Measurements from ENCODE around the gene DIP2C.

Gene DIP2C

DNA sequence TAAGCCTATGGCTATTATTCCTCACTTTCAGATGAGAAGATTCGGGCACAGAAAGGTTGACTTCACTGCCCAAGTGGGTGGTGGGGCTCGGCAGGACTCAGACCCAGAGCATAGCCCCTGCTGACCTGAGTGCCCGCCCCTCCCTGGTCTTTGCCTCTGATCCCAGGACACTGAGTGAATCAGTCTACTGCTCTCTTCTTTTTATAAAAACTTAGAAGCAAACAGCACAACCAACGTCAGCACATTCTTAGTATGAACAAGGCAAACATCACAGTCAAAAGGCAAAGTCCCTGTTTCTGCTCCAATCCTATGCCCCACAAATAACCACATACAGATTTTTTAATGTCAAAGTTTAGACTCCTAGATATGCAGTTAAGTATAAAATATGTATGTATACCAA, 316.5 kb downstream of the DIP2C start:
- H3K9me2 ChIP-seq (replicated peaks; ENCODE audit: low read depth, low read length) = no peaks in the 10 kb centered on the region
- no peaks in the 10 kb centered on the region for H3K9me3 ChIP-seq (ENCODE audit: insufficient read depth, low read depth, low read length)
- no peaks in the 10 kb centered on the region for H3K36me3 ChIP-seq (ENCODE audit: insufficient read depth, low read length)
- no peak overlapping the region for H3K4me2 ChIP-seq (ENCODE audit: low read depth, low read length, poor library complexity, severe bottlenecking)
- TF ChIP-seq EZH2phosphoT487 (IDR thresholded peaks at IDR 0.05; ENCODE audit: borderline replicate concordance) = no peak
- TF ChIP-seq, protein P1, sequence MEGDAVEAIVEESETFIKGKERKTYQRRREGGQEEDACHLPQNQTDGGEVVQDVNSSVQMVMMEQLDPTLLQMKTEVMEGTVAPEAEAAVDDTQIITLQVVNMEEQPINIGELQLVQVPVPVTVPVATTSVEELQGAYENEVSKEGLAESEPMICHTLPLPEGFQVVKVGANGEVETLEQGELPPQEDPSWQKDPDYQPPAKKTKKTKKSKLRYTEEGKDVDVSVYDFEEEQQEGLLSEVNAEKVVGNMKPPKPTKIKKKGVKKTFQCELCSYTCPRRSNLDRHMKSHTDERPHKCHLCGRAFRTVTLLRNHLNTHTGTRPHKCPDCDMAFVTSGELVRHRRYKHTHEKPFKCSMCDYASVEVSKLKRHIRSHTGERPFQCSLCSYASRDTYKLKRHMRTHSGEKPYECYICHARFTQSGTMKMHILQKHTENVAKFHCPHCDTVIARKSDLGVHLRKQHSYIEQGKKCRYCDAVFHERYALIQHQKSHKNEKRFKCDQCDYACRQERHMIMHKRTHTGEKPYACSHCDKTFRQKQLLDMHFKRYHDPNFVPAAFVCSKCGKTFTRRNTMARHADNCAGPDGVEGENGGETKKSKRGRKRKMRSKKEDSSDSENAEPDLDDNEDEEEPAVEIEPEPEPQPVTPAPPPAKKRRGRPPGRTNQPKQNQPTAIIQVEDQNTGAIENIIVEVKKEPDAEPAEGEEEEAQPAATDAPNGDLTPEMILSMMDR (conservative IDR thresholded peaks at IDR 0.05; ENCODE audit: low read length) = no peak
- no peaks in the 10 kb centered on the region for H4K20me1 ChIP-seq (ENCODE audit: insufficient read depth, low read length, poor library complexity, severe bottlenecking)
- H2AFZ ChIP-seq (ENCODE audit: low read length) = no peak overlapping the region
- no peak overlapping the region for H3K4me3 ChIP-seq (ENCODE audit: low read length, poor library complexity, severe bottlenecking)
- no peaks in the 10 kb centered on the region for H3F3A ChIP-seq (ENCODE audit: low read depth)
- no peaks in the 10 kb centered on the region for H3K79me2 ChIP-seq (ENCODE audit: insufficient read depth, low read length)
- no peaks in the 10 kb centered on the region for H3K27me3 ChIP-seq (ENCODE audit: insufficient read depth, low read length, poor library complexity, severe bottlenecking)
- peaks cover 14% of the 10 kb centered on the region for H3K4me1 ChIP-seq (ENCODE audit: insufficient read depth, low read length, poor library complexity, severe bottlenecking)
- no peak overlapping the region for H3K9ac ChIP-seq (ENCODE audit: low read depth, low read length, poor library complexity, severe bottlenecking)

DNA sequence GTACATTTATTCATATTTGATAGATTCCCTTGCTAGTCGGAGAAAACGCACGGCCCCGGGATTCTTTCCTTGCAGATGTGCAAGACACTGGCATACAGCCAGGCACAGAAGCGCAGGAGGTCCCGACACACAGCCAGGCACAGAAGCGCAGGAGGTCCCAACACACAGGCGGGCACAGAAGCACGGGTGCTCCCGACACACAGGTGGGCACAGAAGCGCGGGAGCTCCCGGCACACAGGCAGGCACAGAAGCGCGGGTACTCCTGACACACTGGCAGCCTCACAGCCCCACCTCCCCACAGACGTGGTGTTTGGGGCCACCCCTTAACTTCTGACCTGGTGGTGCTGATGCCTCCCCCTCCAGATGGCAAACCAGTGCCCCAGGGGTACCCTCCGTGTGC, 316.9 kb downstream of the DIP2C start:
- Histone ChIP-seq H3K4me2 (ENCODE audit: low read depth, low read length, poor library complexity, severe bottlenecking) (no peak overlapping the region), H3K9me2 (replicated peaks; ENCODE audit: low read depth, low read length) (no peaks in the 10 kb centered on the region), H3K9me3 (ENCODE audit: insufficient read depth, low read depth, low read length) (no peaks in the 10 kb centered on the region), H3K4me3 (ENCODE audit: low read length, poor library complexity, severe bottlenecking) (no peak overlapping the region), H3K36me3 (ENCODE audit: insufficient read depth, low read length) (no peaks in the 10 kb centered on the region), H3F3A (ENCODE audit: low read depth) (no peaks in the 10 kb centered on the region), H3K79me2 (ENCODE audit: insufficient read depth, low read length) (no peaks in the 10 kb centered on the region), H2AFZ (ENCODE audit: low read length) (no peak overlapping the region), H4K20me1 (ENCODE audit: insufficient read depth, low read length, poor library complexity, severe bottlenecking) (no peaks in the 10 kb centered on the region), H3K4me1 (ENCODE audit: insufficient read depth, low read length, poor library complexity, severe bottlenecking) (peaks cover 12% of the 10 kb centered on the region), H3K9ac (ENCODE audit: low read depth, low read length, poor library complexity, severe bottlenecking) (no peak overlapping the region), H3K27me3 (ENCODE audit: insufficient read depth, low read length, poor library complexity, severe bottlenecking) (no peaks in the 10 kb centered on the region)
- TF ChIP-seq, protein P1 (conservative IDR thresholded peaks at IDR 0.05; ENCODE audit: low read length) = no peak

DNA sequence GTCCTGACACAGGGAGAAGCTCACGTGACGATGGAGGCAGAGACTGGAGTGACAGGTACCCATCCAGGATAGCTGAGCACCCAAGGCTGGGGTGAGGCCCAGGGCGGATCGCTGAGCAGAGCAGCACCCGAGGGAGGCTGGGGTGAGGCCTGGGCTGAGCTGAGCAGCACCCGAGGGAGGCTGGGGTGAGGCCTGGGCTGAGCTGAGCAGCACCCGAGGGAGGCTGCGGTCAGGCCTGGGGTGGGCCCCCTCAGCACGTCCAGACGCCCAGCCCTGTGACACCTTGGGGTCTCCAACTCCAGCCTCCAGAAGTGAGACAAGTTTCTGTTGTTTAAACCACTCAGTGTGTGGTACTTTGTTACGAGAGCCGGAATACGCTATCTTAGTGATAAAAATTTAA, 318.0 kb downstream of the DIP2C start:
- Histone ChIP-seq H4K20me1 (ENCODE audit: insufficient read depth, low read length, poor library complexity, severe bottlenecking) (no peaks in the 10 kb centered on the region), H3K4me3 (ENCODE audit: low read length, poor library complexity, severe bottlenecking) (no peak overlapping the region), H3K4me2 (ENCODE audit: low read depth, low read length, poor library complexity, severe bottlenecking) (no peak overlapping the region), H3K9me2 (replicated peaks; ENCODE audit: low read depth, low read length) (no peaks in the 10 kb centered on the region), H3F3A (ENCODE audit: low read depth) (no peaks in the 10 kb centered on the region), H3K27me3 (ENCODE audit: insufficient read depth, low read length, poor library complexity, severe bottlenecking) (no peaks in the 10 kb centered on the region), H3K9ac (ENCODE audit: low read depth, low read length, poor library complexity, severe bottlenecking) (no peak overlapping the region), H3K9me3 (ENCODE audit: insufficient read depth, low read depth, low read length) (no peaks in the 10 kb centered on the region), H3K4me1 (ENCODE audit: insufficient read depth, low read length, poor library complexity, severe bottlenecking) (peaks cover 2% of the 10 kb centered on the region), H3K79me2 (ENCODE audit: insufficient read depth, low read length) (no peaks in the 10 kb centered on the region), H2AFZ (ENCODE audit: low read length) (no peak overlapping the region), H3K36me3 (ENCODE audit: insufficient read depth, low read length) (no peaks in the 10 kb centered on the region)
- TF ChIP-seq, protein P1 (conservative IDR thresholded peaks at IDR 0.05; ENCODE audit: low read length) = no peak
- TF ChIP-seq EZH2phosphoT487 (IDR thresholded peaks at IDR 0.05; ENCODE audit: borderline replicate concordance) = no peak

Measured in Loucy (cell line).